SK-N-SH (cell line): Measurements from ENCODE around the gene MROH2B. TPM values are rescaled to one million over a fixed set of nuclear protein-coding genes. Genes with fewer than 3 reads are reported as not detected.

Experiments
- polyA plus RNA-seq, 3 experiments: library from polyadenylated mRNA; depleted of rRNA; stranded (reverse); fragments of >200 nt; gene quantifications; 2 replicates each; pipeline ENCODE4 v1.2.3, GENCODE V29; 2012
- small RNA-seq, 7 experiments: library from RNA; depleted of rRNA; stranded (forward); fragments of <200 nt; gene quantifications; one replicate each; pipeline ENCODE3, GENCODE V24; 2012

MROH2B gene
- polyA plus RNA-seq, 1 of the 3 experiments (the other 2 are of a cell fraction): not detected

Small RNA genes within 50 kb of the gene (small RNA-seq; reads per million reads assigned to genes)
- 0 reads per million in 7 experiments for gene AC114967.1

Other genes with a start within 250 kb of the MROH2B start
- gene RPL37, start 236.1 kb downstream of the MROH2B start, polyA plus RNA-seq (2012; rRNA removed): 297 and 465 TPM in 2 replicates
- gene CARD6, start 230.0 kb downstream of the MROH2B start, polyA plus RNA-seq (2012; rRNA removed): 0.03 TPM in 2 replicates
- gene C7, start 161.8 kb downstream of the MROH2B start, polyA plus RNA-seq (2012; rRNA removed): 11.1 and 38.1 TPM in 2 replicates
- 0.02 and 0.08 TPM in 2 replicates for gene C6, start 142.2 kb upstream of the MROH2B start, polyA plus RNA-seq (2012; rRNA removed)